RWPE2 (cell line): Measurements from ENCODE around the gene RNF123.

Experiments used
- ATAC-seq: fragments of 200-7000 bp; cut with Tn5 transposase; 3 replicates; pipeline ENCODE4 v1.9.1; 2021; ENCODE audit warnings: low read depth
- DNase-seq: peaks from one replicate; pipeline ENCODE4 v3.0.0-alpha.2; 2020; ENCODE audit warnings: low spot score
- H3K27ac ChIP-seq: fragments of 450-650 bp; 2 replicates; pipeline ENCODE4 v1.5.1; 2017; ENCODE audit warnings: mild to moderate bottlenecking; ENCODE audit not compliant: poor library complexity, severe bottlenecking
- H3K27me3 ChIP-seq: fragments of 250-450 bp; sonication (Bioruptor Pico); 2 replicates; pipeline ENCODE4 v1.5.1; 2021; ENCODE audit warnings: mild to moderate bottlenecking, moderate library complexity; ENCODE audit not compliant: insufficient read depth, poor library complexity, severe bottlenecking
- H3K36me3 ChIP-seq: fragments of 250-450 bp; sonication (Bioruptor Pico); 2 replicates; pipeline ENCODE4 v1.5.1; 2020; ENCODE audit warnings: low read depth, mild to moderate bottlenecking, moderate library complexity
- H3K4me1 ChIP-seq: fragments of 250-450 bp; sonication (Bioruptor Pico); 2 replicates; pipeline ENCODE4 v1.5.1; 2021; ENCODE audit warnings: mild to moderate bottlenecking, moderate library complexity; ENCODE audit not compliant: insufficient read depth, poor library complexity, severe bottlenecking
- H3K4me3 ChIP-seq: fragments of 250-450 bp; sonication (Bioruptor Pico); 2 replicates; pipeline ENCODE4 v1.5.1; 2021; ENCODE audit warnings: mild to moderate bottlenecking, moderate library complexity; ENCODE audit not compliant: severe bottlenecking
- H3K9me3 ChIP-seq: fragments of 250-450 bp; sonication (Bioruptor Pico); 2 replicates; pipeline ENCODE4 v1.5.1; 2021; ENCODE audit warnings: mild to moderate bottlenecking, moderate library complexity; ENCODE audit not compliant: severe bottlenecking
- TF ChIP-seq, protein P1 (sequence below): fragments of 450-650 bp; IDR thresholded peaks from one replicate; pipeline ENCODE4 v1.5.1; 2017; ENCODE audit warnings: mild to moderate bottlenecking, moderate library complexity; ENCODE audit not compliant: poor library complexity, severe bottlenecking

The RNF123 gene

DNA sequence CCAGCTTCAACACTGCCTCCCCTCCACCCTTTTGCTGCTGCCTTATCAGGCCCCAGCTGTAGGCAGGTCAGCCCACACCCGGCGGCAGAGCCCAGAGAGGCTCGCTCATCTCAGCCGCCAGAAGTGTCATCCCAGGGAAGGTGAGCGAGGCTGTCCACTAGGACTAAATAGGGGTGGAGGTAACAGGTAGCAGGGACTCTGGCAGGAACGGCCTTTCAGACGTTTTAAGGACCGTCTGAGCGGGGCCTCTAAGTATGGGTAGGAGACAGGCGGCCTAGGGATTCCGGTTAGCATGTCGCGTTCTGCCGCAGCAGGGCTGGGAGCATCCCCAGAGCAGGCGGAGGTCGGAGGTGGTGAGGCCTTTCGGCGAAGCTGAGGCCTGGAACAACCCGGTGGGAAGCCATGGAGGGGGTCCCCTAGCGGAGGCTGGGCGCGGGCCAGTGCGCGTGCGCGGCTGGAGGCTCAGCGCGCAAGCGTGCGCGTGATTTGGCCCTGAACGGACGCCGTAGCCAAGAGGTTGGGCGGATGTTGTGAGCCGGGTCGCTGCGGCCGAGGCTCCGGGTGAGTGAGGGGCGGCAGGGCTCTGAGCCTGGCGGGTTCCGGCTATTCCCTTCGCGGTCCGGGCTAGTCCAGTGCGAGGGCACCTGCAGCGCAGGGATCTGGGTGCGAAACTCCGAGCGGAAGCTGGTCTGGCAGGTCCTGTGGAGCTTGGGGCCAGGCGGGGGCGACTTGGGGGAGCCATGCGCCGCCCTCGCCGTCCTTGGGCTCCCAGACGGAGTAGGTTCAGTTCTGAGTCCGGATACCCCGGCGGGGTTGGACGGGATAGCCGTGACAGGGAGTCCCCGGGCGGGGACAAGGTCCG, at the start of gene RNF123, which contains the start of gene MST1:
RNF123 (plus strand) TSS at position 512 of the 862 bp plus-strand sequence. CDS start 1,609 bp downstream, outside the sequence.
MST1 (minus strand) TSS at position 429 of the 862 bp plus-strand sequence. CDS start 783 bp downstream, outside the sequence.
- no peaks in the 10 kb centered on the region for H3K27me3 ChIP-seq
- H3K9me3 ChIP-seq = no peaks in the 10 kb centered on the region
- TF ChIP-seq, protein P1, sequence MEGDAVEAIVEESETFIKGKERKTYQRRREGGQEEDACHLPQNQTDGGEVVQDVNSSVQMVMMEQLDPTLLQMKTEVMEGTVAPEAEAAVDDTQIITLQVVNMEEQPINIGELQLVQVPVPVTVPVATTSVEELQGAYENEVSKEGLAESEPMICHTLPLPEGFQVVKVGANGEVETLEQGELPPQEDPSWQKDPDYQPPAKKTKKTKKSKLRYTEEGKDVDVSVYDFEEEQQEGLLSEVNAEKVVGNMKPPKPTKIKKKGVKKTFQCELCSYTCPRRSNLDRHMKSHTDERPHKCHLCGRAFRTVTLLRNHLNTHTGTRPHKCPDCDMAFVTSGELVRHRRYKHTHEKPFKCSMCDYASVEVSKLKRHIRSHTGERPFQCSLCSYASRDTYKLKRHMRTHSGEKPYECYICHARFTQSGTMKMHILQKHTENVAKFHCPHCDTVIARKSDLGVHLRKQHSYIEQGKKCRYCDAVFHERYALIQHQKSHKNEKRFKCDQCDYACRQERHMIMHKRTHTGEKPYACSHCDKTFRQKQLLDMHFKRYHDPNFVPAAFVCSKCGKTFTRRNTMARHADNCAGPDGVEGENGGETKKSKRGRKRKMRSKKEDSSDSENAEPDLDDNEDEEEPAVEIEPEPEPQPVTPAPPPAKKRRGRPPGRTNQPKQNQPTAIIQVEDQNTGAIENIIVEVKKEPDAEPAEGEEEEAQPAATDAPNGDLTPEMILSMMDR = peak; percentile 13
- peak within 1 kb of the TSS; percentile 100 for H3K4me3 ChIP-seq
- no peaks in the 10 kb centered on the region for H3K36me3 ChIP-seq
- peak; percentile 87 for DNase-seq
- H3K4me1 ChIP-seq = no peaks in the 10 kb centered on the region
- H3K27ac ChIP-seq = peak within 1 kb of the TSS; percentile 31
- ATAC-seq = peak; percentile 32

DNA sequence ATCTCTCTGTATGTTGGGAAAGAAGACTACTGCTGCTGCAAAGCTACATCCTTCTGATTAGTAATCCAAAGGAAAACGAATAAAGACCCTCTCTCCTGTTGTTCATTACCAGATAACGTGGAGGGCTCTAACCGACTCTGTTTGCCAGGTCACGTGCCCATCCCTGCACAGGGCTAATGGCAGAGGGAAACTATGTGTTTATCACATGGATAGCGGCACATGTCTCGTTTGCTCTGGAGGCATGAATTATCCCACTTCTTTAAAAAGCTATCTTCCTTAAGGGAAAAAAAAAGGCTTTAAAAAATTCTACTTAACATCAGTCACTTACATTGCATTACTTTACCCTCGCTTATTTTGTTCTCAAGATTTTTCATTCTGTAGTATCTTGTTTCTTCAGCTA, 48.1 kb upstream of the RNF123 start:
- Histone ChIP-seq H3K4me3 (no peak overlapping the region), H3K9me3 (no peaks in the 10 kb centered on the region), H3K27me3 (no peaks in the 10 kb centered on the region), H3K36me3 (no peaks in the 10 kb centered on the region), H3K27ac (no peak overlapping the region), H3K4me1 (peaks cover 21% of the 10 kb centered on the region)
- TF ChIP-seq, protein P1 = no peak
- DNase-seq (no peak), ATAC-seq (no peak)

DNA sequence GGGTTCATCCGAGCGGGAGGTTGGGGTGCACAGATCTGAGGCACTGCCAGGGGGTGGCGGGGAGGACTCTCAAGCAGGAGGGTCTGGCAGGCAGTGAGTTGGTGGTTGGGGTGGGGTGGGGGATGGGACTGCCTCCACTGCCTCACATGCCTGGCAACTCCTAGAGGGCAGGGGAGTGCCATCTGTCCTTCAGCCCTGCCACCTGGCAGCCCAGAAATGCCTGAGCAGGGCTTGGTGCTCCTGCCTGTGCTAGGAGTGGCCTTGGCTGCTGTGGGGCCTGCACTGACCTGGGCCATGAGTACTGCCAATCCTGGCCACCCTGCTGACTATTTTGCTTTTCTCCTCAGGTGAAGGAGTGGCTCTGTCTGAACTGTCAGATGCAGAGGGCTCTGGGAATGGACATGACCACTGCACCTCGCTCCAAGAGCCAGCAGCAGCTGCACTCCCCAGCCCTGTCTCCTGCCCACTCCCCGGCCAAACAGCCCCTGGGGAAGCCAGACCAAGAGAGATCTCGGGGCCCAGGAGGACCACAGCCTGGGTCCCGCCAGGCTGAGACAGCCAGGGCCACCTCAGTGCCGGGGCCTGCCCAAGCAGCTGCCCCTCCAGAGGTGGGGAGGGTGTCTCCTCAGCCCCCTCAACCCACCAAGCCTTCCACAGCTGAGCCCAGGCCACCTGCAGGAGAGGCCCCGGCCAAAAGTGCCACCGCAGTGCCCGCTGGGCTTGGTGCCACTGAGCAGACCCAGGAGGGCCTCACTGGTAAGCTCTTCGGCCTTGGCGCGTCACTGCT, 47.2 kb upstream of the RNF123 start:
- TF ChIP-seq, protein P1 = no peak
- no peak overlapping the region for H3K27ac ChIP-seq
- H3K4me1 ChIP-seq = peaks cover 15% of the 10 kb centered on the region

DNA sequence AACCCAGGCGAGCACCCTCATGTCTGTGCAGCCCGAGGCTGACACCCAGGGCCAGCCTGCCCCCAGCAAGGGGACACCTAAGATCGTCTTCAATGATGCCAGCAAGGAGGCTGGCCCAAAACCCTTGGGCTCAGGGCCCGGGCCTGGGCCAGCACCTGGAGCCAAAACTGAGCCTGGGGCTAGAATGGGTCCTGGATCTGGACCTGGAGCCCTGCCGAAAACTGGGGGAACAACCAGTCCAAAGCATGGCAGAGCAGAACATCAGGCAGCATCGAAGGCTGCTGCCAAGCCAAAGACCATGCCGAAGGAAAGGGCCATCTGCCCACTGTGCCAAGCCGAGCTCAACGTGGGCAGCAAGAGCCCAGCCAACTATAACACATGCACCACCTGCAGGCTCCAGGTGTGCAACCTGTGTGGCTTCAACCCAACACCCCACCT, 46.6 kb upstream of the RNF123 start:
- TF ChIP-seq, protein P1 = no peak
- H3K27me3 ChIP-seq = no peaks in the 10 kb centered on the region
- H3K36me3 ChIP-seq = no peaks in the 10 kb centered on the region
- ATAC-seq (no peak), DNase-seq (no peak)
- peaks cover 9% of the 10 kb centered on the region for H3K4me1 ChIP-seq
- H3K27ac ChIP-seq = no peak overlapping the region
- H3K4me3 ChIP-seq = no peak overlapping the region
- H3K9me3 ChIP-seq = no peaks in the 10 kb centered on the region

More for the DNA sequence above, 47.2 kb upstream of the RNF123 start:
- ATAC-seq (no peak), DNase-seq (peak; percentile 33)
- no peaks in the 10 kb centered on the region for H3K36me3 ChIP-seq
- no peaks in the 10 kb centered on the region for H3K9me3 ChIP-seq
- H3K27me3 ChIP-seq = no peaks in the 10 kb centered on the region
- no peak overlapping the region for H3K4me3 ChIP-seq
